SJSA1 (cell line): Measurements from ENCODE around the gene MTFR1L. TPM values are rescaled to one million over a fixed set of nuclear protein-coding genes. Genes with fewer than 3 reads are reported as not detected.

Experiments
- DNase-seq, 2 experiments: peaks; one replicate each; pipeline ENCODE4 v3.0.0-alpha.2; 2015 to 2020; ENCODE audit warnings: low spot score in 2 of 2, low read depth in 1 of 2
- H3K27ac ChIP-seq: fragments of 250-450 bp; sonication (Bioruptor Pico); 2 replicates; pipeline ENCODE4 v1.5.1; 2020; ENCODE audit warnings: mild to moderate bottlenecking, moderate library complexity
- H3K27me3 ChIP-seq: fragments of 250-450 bp; sonication (Bioruptor Pico); replicated peaks from 2 replicates; pipeline ENCODE4 v1.5.1; 2020; ENCODE audit warnings: mild to moderate bottlenecking, moderate library complexity
- H3K36me3 ChIP-seq: fragments of 250-450 bp; sonication (Bioruptor Pico); 2 replicates; pipeline ENCODE4 v1.5.1; 2020; ENCODE audit warnings: mild to moderate bottlenecking
- H3K4me1 ChIP-seq: fragments of 250-450 bp; sonication (Bioruptor Pico); replicated peaks from 2 replicates; pipeline ENCODE4 v1.6.1; 2021; ENCODE audit warnings: mild to moderate bottlenecking
- H3K4me3 ChIP-seq: fragments of 250-450 bp; sonication (Bioruptor Pico); 2 replicates; pipeline ENCODE4 v1.5.1; 2020; ENCODE audit warnings: mild to moderate bottlenecking
- H3K9me3 ChIP-seq: fragments of 250-450 bp; sonication (Bioruptor Pico); replicated peaks from 2 replicates; pipeline ENCODE4 v1.5.1; 2020; ENCODE audit warnings: mild to moderate bottlenecking
- total RNA-seq: library from RNA; depleted of rRNA; stranded (reverse); fragments of >200 nt; shearing (Covaris generic); gene quantifications from 2 replicates; pipeline ENCODE4 v1.2.3, GENCODE V29; 2014

Gene MTFR1L
- total RNA-seq, 1 experiment from 2014 or later = 51.6 TPM

DNA sequence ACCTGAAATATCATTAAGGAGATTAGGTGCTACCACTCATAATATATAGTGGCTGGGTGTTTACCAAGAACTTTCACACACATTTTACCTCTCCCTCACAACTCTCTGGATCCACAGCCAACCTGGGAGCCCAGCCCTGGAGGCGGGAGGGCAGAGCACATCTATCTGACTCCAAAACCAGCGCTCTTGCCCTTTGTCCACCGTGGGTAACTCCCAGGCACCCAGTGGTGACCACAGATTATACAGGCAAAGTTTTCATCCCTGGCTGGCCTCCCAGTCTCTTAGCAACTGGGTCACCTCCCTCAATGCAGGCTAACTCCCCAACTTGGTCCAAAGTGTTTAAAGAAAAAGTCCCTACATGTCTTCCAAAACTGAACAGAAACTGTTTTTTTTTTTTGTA, 53.4 kb downstream of the MTFR1L start:
- H3K27ac ChIP-seq = no peak overlapping the region
- H3K4me1 ChIP-seq = peaks cover 17% of the 10 kb centered on the region
- DNase-seq = no peak
- H3K9me3 ChIP-seq = no peaks in the 10 kb centered on the region; the same call in 1 of the 2 replicates
- H3K27me3 ChIP-seq = 0 out of 2 replicates have a peak, but pooled peaks cover 2% of the 10 kb centered on the region
- no peak overlapping the region for H3K4me3 ChIP-seq
- H3K36me3 ChIP-seq = no peaks in the 10 kb centered on the region

DNA sequence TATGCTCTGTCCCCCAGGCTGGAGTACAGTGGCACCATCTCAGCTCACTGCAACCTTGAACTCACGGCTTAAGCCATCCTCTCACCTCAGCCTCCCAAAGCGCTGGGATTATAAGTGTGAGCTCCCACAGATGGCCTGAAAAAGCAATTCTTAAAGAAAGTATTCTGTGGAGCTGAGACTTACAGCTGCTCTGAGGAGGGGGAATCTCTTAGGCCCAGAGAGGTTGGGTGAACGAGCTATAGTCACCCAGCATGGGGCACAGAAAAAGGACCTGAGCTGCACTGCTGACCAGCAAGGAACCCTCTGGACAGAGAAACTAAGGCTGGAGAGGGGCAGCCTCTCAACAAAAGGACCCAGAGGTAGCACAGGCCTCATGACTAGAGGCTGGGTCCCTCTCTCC, 54.5 kb downstream of the MTFR1L start:
- H3K36me3 ChIP-seq = no peaks in the 10 kb centered on the region
- no peak for DNase-seq
- no peak overlapping the region for H3K4me3 ChIP-seq
- H3K9me3 ChIP-seq = no peaks in the 10 kb centered on the region; the same call in 1 of the 2 replicates
- peaks cover 17% of the 10 kb centered on the region for H3K4me1 ChIP-seq
- 0 out of 2 replicates have a peak, but pooled peaks cover 2% of the 10 kb centered on the region for H3K27me3 ChIP-seq
- H3K27ac ChIP-seq = no peak overlapping the region

DNA sequence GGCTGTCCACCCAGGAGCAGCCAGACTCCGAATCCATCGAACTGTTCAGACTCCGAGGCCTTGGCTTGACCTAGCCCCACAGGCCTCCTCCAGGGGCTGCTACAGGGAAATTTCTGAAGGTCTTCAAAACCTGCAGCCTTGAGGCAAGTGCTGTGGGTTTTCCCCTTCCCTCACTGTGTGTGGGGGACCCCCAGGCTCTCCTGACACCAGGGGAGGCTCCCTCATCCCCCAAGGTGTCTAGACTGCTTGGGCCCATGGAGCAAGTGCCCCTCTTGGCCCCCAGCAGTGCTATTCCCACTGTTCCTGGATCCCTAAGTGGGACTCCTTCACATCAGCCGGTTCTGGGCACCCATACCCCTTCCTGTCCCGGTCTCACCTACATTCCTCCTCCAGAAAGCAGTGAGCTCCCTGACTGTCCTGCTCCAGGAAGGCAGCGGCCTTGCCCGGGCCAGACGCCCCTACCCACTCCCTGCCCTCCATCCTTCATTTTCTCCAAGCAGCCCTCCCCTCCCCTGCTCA, 54.9 kb downstream of the MTFR1L start:
- Histone ChIP-seq H3K27ac (peak overlapping the region; percentile 9; the same call in 1 of the 2 replicates), H3K4me1 (peaks cover 17% of the 10 kb centered on the region), H3K36me3 (no peaks in the 10 kb centered on the region), H3K4me3 (peak overlapping the region; percentile 53), H3K27me3 (0 out of 2 replicates have a peak, but pooled peaks cover 2% of the 10 kb centered on the region), H3K9me3 (no peaks in the 10 kb centered on the region; the same call in 1 of the 2 replicates)
- no peak for DNase-seq

DNA sequence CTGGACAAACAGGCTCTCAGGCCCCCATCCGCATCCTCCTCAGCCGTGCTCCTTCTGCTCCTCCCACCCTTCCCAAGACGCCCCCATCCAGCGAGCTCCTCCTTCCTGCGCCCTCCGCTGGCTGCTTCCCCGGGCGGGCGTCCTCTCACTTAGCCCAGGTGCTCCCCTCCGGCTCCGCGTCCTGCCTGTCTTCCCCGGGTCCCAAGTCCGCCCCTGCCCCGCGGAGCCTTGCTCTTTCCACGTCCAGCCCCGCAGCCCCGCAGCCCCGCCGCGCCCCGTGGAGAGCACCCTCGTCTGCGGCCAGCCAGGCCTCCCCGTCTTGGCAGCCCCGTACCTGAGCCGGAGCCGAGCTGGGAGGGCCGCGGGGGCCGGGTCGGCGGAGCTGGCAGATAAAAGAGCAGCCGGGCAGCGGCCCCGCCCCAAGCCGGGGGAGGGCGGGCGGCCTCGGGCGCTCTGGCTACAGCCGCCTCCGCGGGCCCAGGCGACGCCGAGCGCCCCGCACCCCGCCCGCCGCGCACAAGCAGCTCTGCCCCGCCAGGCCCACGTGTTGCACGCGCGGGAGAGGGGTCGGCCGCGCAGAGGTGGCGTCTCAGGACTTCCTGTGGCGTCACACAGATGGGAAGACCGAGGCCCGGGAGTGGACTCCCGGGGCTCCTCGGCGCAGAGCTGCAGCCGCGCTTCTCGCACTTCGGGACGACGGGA, 55.6 kb downstream of the MTFR1L start, which contains the start of gene PAQR7:
Gene PAQR7 (minus strand): TSS at position 555 of the 702 bp plus-strand sequence. CDS start 11,869 bp downstream, outside the sequence.
- H3K27ac ChIP-seq = peak within 1 kb of the TSS; percentile 9; the same call in 1 of the 2 replicates
- no peaks in the 10 kb centered on the region for H3K36me3 ChIP-seq
- peak within 1 kb of the TSS; percentile 53 for H3K4me3 ChIP-seq
- DNase-seq = peak; percentile 39 to 66
- peaks cover 17% of the 10 kb centered on the region for H3K4me1 ChIP-seq
- H3K27me3 ChIP-seq = 0 out of 2 replicates have a peak, but pooled peaks cover 2% of the 10 kb centered on the region
- no peaks in the 10 kb centered on the region; the same call in 1 of the 2 replicates for H3K9me3 ChIP-seq

DNA sequence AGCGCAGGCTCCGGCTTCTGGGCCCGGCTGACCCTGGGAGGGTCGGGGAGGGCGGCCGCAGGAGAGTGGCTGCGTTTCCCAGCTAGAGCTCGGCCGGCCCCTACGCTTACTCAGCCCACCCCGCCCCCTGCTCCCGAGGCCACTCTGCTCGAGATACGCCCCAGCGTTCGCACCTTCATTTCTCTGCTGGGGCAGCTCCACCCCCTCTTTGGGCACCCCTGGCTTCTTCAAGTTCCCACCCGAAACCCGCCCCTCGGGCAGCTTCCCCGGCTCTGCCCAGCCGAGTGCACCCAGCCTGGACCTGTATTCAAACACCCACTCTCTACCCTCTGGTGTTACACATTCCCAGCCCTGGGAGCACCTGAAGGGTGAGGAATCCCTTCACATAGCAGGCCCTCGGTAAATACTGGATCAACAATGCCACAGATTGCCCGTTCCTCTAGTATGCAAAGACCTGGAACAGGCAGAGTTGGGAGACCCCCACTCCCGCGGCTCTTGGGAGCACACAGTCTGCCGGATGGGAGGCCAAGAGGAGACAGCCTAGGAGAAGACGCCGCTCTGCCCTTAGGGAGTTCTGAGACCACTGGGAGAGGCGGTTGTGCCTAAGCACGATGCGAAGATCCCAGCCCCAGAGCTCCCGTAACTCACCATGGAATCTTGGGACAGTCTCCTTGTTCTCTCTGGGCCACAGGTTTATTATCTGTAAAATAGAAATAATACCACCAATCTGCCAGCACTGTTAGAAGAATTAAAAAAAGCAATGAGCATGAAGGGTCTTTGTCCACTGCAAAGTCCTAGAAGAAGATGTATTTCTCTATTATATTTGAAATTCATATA, 56.3 kb downstream of the MTFR1L start:
- H3K4me3 ChIP-seq = peak overlapping the region; percentile 53
- H3K9me3 ChIP-seq = no peaks in the 10 kb centered on the region; the same call in 1 of the 2 replicates
- no peak overlapping the region for H3K27ac ChIP-seq
- H3K27me3 ChIP-seq = 0 out of 2 replicates have a peak, but pooled peaks cover 2% of the 10 kb centered on the region
- H3K36me3 ChIP-seq = no peaks in the 10 kb centered on the region
- peaks cover 17% of the 10 kb centered on the region for H3K4me1 ChIP-seq
- no peak for DNase-seq

DNA sequence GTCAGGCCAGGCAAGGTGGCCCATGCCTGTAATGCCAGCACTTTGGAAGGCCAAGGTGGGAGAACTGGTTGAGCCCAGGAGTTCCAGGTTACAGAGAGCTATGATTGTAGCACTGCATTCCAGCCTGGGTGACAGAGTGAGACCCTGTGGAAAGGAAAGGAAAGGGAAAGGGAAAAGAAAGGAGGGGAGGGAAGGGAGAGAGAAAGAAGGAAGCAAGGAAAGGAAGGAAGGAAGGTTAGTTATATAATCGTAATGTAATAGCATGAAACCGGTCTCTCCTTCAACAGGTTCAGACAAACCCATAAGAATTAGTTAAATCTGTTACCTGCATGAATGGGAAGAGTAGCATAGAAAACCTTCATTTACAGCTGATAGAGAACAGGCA, 56.9 kb downstream of the MTFR1L start:
- Histone ChIP-seq H3K4me1 (peaks cover 17% of the 10 kb centered on the region), H3K4me3 (no peak overlapping the region), H3K27ac (no peak overlapping the region), H3K9me3 (no peaks in the 10 kb centered on the region; the same call in 1 of the 2 replicates), H3K36me3 (no peaks in the 10 kb centered on the region), H3K27me3 (0 out of 2 replicates have a peak, but pooled peaks cover 2% of the 10 kb centered on the region)
- no peak for DNase-seq

DNA sequence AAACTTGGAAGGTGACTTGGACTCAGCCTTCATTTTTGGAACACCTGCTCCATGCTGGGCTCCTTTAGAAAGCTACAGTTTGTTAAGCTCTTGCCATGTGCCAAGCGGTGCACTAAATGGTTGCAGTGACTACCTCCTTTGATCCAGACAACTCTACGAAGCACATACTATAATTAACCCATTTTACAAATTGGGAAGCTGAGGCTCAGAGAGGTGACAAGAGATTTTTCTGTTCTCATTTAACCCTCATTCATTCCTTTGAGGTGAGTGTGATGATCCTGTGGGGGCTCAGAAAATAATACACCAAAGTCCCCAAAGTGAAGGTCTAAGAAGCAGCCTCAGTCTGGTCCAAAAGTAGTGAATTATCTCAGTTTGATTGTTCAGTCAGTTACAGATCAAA, 57.4 kb downstream of the MTFR1L start:
- H3K4me1 ChIP-seq = peaks cover 17% of the 10 kb centered on the region
- no peak for DNase-seq
- H3K36me3 ChIP-seq = no peaks in the 10 kb centered on the region
- H3K27me3 ChIP-seq = 0 out of 2 replicates have a peak, but pooled peaks cover 2% of the 10 kb centered on the region
- H3K4me3 ChIP-seq = no peak overlapping the region
- H3K9me3 ChIP-seq = no peaks in the 10 kb centered on the region; the same call in 1 of the 2 replicates
- no peak overlapping the region for H3K27ac ChIP-seq

DNA sequence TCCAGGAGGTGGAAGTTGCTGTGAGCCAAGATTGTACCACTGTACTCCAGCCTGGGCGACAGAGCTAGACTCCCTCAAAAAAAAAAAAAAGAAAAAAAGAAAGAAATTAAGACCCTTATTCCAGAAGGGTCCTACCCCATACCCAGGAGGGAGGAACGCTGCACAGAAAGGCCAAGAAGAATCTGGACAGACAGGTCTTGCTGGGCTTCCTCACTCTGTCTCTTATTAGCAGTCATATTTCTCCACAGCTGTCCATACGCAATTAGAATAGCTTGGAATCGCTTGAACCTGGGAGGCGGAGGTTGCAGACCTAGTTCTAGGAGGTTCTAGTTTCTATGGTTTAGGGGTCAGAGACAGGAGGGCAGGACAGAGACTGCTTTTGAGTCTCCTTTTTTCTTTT, 58.9 kb downstream of the MTFR1L start:
- Histone ChIP-seq H3K36me3 (no peaks in the 10 kb centered on the region), H3K4me1 (peaks cover 17% of the 10 kb centered on the region), H3K4me3 (no peak overlapping the region), H3K27ac (no peak overlapping the region), H3K27me3 (0 out of 2 replicates have a peak, but pooled peaks cover 2% of the 10 kb centered on the region), H3K9me3 (no peaks in the 10 kb centered on the region; the same call in 1 of the 2 replicates)
- DNase-seq = no peak

DNA sequence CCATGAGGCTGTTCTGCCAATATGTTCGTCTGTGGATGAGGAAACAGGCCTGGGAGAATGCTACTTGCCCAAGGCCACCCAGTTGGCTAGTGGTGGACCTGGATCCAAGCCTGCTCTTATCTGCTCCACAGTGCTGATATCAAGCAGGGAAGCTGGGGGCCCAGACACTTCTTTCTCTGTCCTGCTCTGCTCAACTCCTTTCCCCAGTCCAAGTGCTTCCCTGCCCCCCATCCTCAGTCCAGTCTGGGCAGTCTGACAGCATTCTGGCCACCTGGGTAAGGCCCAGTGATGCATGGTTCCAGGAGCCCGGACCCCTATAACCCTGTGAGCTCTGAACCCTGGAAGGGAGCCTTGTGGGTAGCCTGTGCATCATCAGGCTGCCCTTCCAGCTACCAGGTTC, 59.9 kb downstream of the MTFR1L start:
- Histone ChIP-seq H3K4me1 (peaks cover 14% of the 10 kb centered on the region), H3K27ac (no peak overlapping the region), H3K27me3 (0 out of 2 replicates have a peak, but pooled peaks cover 2% of the 10 kb centered on the region), H3K4me3 (no peak overlapping the region), H3K36me3 (no peaks in the 10 kb centered on the region), H3K9me3 (no peaks in the 10 kb centered on the region; the same call in 1 of the 2 replicates)
- DNase-seq = no peak

DNA sequence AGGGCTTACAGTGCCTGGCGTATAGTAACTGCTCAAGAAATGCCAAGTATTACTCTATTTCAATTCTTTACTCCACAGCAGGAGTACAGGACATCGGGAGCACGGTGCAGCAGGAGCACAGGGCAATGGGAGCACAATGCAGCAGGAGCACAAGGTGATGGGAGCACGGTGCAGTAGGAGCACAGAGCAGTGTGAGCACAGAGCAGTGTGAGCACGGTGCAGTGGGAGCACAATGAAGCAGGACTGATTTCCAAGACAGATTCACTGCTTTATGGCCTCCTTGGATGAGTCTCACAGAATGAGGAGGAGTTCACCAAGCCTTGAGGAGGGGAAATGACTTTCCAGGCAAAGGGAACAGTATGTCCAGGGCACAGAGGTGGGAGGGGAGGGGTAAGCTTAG, 60.8 kb downstream of the MTFR1L start:
- Histone ChIP-seq H3K4me3 (no peak overlapping the region), H3K36me3 (no peaks in the 10 kb centered on the region), H3K9me3 (no peaks in the 10 kb centered on the region; the same call in 1 of the 2 replicates), H3K27me3 (0 out of 2 replicates have a peak, but pooled peaks cover 2% of the 10 kb centered on the region), H3K4me1 (peaks cover 5% of the 10 kb centered on the region), H3K27ac (no peak overlapping the region)
- DNase-seq = no peak

DNA sequence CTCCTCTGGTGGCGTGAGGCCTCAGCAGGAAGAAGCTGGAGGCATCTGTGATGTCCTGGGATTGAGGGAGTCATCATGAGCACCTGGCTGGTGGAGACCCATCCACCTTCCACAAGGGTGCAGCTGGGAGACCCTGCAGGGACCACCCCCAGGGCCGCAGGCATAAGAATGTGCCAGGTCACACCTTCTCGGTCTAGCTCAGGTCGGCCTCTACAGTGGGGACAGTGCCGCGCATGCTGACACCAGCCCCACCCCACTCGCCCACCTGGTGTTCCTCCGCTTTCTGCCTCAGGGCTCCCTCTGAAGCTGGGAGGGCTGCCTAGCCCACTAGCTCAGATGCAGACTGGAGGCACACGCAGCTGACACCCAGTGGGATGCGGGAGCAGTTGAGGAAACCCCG, 61.5 kb downstream of the MTFR1L start:
- H3K27ac ChIP-seq = no peak overlapping the region
- H3K36me3 ChIP-seq = no peaks in the 10 kb centered on the region
- 0 out of 2 replicates have a peak, but pooled peaks cover 2% of the 10 kb centered on the region for H3K27me3 ChIP-seq
- H3K9me3 ChIP-seq = no peaks in the 10 kb centered on the region
- no peak overlapping the region for H3K4me3 ChIP-seq
- no peaks in the 10 kb centered on the region for H3K4me1 ChIP-seq
- DNase-seq = no peak
